ENCODE measurements around the gene TMEM184A. TPM values are rescaled to one million over a fixed set of nuclear protein-coding genes. Genes with fewer than 3 reads are reported as not detected.

The TMEM184A gene
- polyA plus RNA-seq, 2 of the 4 experiments (the other 2 are of a cell fraction) = 14.3 to 18.4 TPM

DNA sequence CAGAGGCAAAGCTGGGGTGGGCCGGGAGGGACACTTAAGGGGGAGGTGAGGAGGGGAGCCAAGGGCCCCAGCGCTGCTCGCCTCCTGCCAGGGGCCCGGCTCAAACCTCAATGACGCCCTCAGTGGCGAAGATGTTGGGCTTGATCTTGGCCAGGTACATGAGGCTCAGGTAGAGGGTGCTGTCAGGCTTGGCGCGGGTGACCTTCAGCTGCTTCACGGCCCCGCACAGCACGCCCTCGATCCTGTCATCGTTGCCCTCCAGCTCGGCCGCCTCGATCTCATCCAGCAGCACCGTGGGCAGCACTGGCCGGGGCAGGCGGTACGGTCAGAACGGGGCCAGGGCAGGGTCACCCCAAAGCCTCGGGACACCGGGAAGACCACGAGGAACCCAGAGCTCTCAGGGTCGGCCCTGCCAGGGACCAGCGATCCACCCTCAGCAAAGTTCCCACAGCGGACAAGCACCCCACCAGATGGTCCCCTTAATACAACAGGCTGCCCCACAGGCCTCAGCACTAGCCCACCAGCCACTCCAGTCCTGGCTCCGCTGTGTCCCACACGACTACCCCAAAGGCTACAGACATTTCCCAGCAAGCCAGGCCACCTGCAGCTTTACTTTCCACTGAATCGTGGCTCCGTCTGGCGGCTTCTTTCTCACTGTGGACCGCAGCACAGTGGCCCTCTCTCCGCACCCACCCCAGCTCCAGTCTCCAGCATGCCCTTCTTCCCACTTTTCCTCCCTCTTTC is 55.8 kb downstream of the TMEM184A start:
- FAIRE-seq (no peak), ATAC-seq (no peak), DNase-seq (ENCODE audit: low read depth in 1 of 2, low spot score in 1 of 2) (no peak)
- H3K4me2 ChIP-seq = no peak overlapping the region
- POLR2A ChIA-PET = no interaction called here
- H3K27ac ChIP-seq = no peak overlapping the region
- H3K9me3 ChIP-seq = no peaks in the 10 kb centered on the region
- H3K4me3 ChIP-seq = no peak overlapping the region
- 97% methylated on average over 33 of the region's 34 CpGs for WGBS (ENCODE audit: missing lambda C conversion rate)
- peaks cover 20% of the 10 kb centered on the region for H3K4me1 ChIP-seq
- CTCF ChIA-PET = interaction anchor here (2.1 to 7.2 kb wide), 2 partner anchors 9 to 26 kb away, joined by 5 to 48 read pairs; no protein-coding TSS in a partner anchor
- TF ChIP-seq, protein P1, sequence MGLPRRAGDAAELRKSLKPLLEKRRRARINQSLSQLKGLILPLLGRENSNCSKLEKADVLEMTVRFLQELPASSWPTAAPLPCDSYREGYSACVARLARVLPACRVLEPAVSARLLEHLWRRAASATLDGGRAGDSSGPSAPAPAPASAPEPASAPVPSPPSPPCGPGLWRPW (IDR thresholded peaks at IDR 0.05) = no peak
- no peak for TF ChIP-seq ATOH8 (CRISPR knock-in tag; IDR thresholded peaks at IDR 0.05; ENCODE audit: low read depth)
- TF ChIP-seq RCOR1 (IDR thresholded peaks at IDR 0.05; ENCODE audit: low read depth, low read length) = no peak
- TF ChIP-seq CHD2 (IDR thresholded peaks at IDR 0.05; ENCODE audit: low read length, partially characterized antibody) = no peak
- no peak for TF ChIP-seq HEYL (CRISPR knock-in tag; IDR thresholded peaks at IDR 0.05)
- TF ChIP-seq CBX2 (IDR thresholded peaks at IDR 0.05; ENCODE audit: borderline replicate concordance, low read depth) = no peak
- TF ChIP-seq TP53 (CRISPR knock-in tag; IDR thresholded peaks at IDR 0.05) = no peak
- no peak for TF ChIP-seq KDM1A (IDR thresholded peaks at IDR 0.05; ENCODE audit: low read depth)
- TF ChIP-seq EP300 (IDR thresholded peaks at IDR 0.05) = no peak
- TF ChIP-seq ZFP36 (IDR thresholded peaks at IDR 0.05; ENCODE audit: borderline replicate concordance, partially characterized antibody) = no peak
- TF ChIP-seq PHF8 (IDR thresholded peaks at IDR 0.05; ENCODE audit: borderline replicate concordance, low read depth) = no peak

GRCh38 chr7:1499367-1500029 is 56.5 kb downstream of the TMEM184A start:
- DNase-seq (ENCODE audit: low read depth in 1 of 2, low spot score in 1 of 2) (no peak), ATAC-seq (no peak), FAIRE-seq (no peak)
- TF ChIP-seq NPAS2 (CRISPR knock-in tag; IDR thresholded peaks at IDR 0.05; ENCODE audit: borderline replicate concordance) (no peak), JUNB (IDR thresholded peaks at IDR 0.05) (no peak), GATA3 (IDR thresholded peaks at IDR 0.05; ENCODE audit: borderline replicate concordance) (no peak), NR3C1 (IDR thresholded peaks at IDR 0.05) (no peak), KDM5A (IDR thresholded peaks at IDR 0.05) (no peak), SREBF2 (IDR thresholded peaks at IDR 0.05) (no peak), FOSB (CRISPR knock-in tag; IDR thresholded peaks at IDR 0.05) (no peak), CHD2 (IDR thresholded peaks at IDR 0.05; ENCODE audit: low read length, partially characterized antibody) (no peak), EHF (CRISPR knock-in tag; IDR thresholded peaks at IDR 0.05) (no peak), POLR2AphosphoS2 (conservative IDR thresholded peaks at IDR 0.05; ENCODE audit: low read length) (no peak), CBX8 (IDR thresholded peaks at IDR 0.05) (no peak)
- Histone ChIP-seq H3K27ac (no peak overlapping the region), H3K4me2 (no peak overlapping the region), H3K9me3 (no peaks in the 10 kb centered on the region), H3K4me1 (peaks cover 16% of the 10 kb centered on the region), H3K4me3 (no peak overlapping the region)
- ChIA-PET POLR2A (no interaction called here), CTCF (interaction anchor here (7.2 kb wide), 1 partner anchor 25 kb away, joined by 48 read pairs; no protein-coding TSS in a partner anchor)
- 92% methylated on average over 18 of the region's 33 CpGs for WGBS (ENCODE audit: missing lambda C conversion rate)

Measured in A549 (cell line).